Measurements from ENCODE around the gene GALM.

DNA sequence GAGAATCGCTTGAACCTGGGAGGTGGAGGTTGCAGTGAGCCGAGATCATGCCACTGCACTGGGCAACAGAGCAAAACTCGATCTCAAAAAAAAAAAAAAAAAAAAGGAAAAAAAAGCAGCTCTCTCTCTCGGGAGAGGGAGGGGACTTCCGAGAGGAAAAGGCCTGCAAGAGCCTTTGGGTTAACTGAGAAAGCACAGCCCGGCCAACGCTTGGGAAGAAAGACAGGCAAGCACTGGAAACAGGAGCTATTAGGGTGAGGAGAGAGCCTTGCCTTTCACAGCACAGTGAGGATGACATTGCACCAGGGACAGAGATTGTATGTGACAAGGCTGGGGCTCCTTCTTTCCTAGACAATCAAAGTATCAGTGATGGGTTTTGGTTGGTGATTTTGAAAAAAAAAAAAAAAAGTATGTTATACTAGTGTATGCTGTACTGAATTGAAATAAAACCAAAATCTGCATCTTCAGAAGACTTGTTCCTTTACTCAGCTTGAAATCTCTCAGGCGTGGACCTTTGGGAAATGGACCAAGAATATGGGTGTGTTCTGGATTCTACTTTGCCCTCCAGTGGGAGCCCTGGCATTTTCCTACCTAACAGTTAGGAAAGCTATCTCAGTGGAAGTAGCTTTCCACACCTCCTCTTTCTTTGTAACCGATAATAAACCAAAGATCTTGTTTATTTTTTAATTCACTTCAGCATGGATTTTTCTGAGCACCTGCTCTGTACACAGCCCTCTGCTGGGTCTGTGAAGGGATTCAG is 68.6 kb downstream of the GALM start:
- TF ChIP-seq POLR2AphosphoS5 (IDR thresholded peaks at IDR 0.05) = no peak
- TF ChIP-seq, protein P1, sequence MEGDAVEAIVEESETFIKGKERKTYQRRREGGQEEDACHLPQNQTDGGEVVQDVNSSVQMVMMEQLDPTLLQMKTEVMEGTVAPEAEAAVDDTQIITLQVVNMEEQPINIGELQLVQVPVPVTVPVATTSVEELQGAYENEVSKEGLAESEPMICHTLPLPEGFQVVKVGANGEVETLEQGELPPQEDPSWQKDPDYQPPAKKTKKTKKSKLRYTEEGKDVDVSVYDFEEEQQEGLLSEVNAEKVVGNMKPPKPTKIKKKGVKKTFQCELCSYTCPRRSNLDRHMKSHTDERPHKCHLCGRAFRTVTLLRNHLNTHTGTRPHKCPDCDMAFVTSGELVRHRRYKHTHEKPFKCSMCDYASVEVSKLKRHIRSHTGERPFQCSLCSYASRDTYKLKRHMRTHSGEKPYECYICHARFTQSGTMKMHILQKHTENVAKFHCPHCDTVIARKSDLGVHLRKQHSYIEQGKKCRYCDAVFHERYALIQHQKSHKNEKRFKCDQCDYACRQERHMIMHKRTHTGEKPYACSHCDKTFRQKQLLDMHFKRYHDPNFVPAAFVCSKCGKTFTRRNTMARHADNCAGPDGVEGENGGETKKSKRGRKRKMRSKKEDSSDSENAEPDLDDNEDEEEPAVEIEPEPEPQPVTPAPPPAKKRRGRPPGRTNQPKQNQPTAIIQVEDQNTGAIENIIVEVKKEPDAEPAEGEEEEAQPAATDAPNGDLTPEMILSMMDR (IDR thresholded peaks at IDR 0.05) = no peak
